GM15510 (cell line): Measurements from ENCODE around the gene MRI1.

Experiments used
- POLR2A ChIP-seq: IDR thresholded peaks from 3 replicates; pipeline ENCODE4 v1.6.1; 2011; ENCODE audit warnings: borderline replicate concordance; ENCODE audit not compliant: insufficient read length; ENCODE audit errors: extremely low read depth

The MRI1 gene

GRCh38 chr19:13803038-13803437, 38.7 kb downstream of the MRI1 start:
- no peak for TF ChIP-seq POLR2A

- TF ChIP-seq POLR2A = no peak
Observed at GRCh38 chr19:13804830-13805683, 40.7 kb downstream of the MRI1 start.

- no peak for TF ChIP-seq POLR2A
Observed at GRCh38 chr19:13806728-13807127, 42.4 kb downstream of the MRI1 start.

- no peak for TF ChIP-seq POLR2A
Observed at GRCh38 chr19:13807421-13808021, 43.2 kb downstream of the MRI1 start.

GRCh38 chr19:13808856-13809255, 44.5 kb downstream of the MRI1 start:
- no peak for TF ChIP-seq POLR2A

- TF ChIP-seq POLR2A = no peak
Observed at GRCh38 chr19:13812544-13812943, 48.2 kb downstream of the MRI1 start.

GRCh38 chr19:13813147-13813546, 48.8 kb downstream of the MRI1 start:
- no peak for TF ChIP-seq POLR2A

- TF ChIP-seq POLR2A = no peak
Observed at GRCh38 chr19:13814550-13814949, 50.2 kb downstream of the MRI1 start.

- TF ChIP-seq POLR2A = no peak
Observed at GRCh38 chr19:13817018-13817614, 52.8 kb downstream of the MRI1 start.

GRCh38 chr19:13817615-13818371, 53.5 kb downstream of the MRI1 start:
- no peak for TF ChIP-seq POLR2A

- TF ChIP-seq POLR2A = no peak
Observed at GRCh38 chr19:13819238-13819637, 54.9 kb downstream of the MRI1 start.

- no peak for TF ChIP-seq POLR2A
Observed at GRCh38 chr19:13821292-13821691, 57.0 kb downstream of the MRI1 start.

GRCh38 chr19:13823256-13823655, 58.9 kb downstream of the MRI1 start:
- TF ChIP-seq POLR2A = no peak
